GM12875 (cell line): ENCODE data around the gene NUP133.

ENCODE experiments used
- H3K4me3 ChIP-seq: one replicate; pipeline ENCODE4 v1.5.1; 2011; ENCODE audit warnings: low read depth, low read length, control low read depth
- CTCF ChIP-seq: IDR thresholded peaks from 2 replicates; pipeline ENCODE4 v1.5.1; 2011; ENCODE audit warnings: low read depth, mild to moderate bottlenecking, control low read depth, inconsistent platforms, low read length, moderate library complexity, borderline replicate concordance; ENCODE audit not compliant: insufficient read depth

Gene NUP133

GRCh38 chr1:229508823-229509337, 739 bp upstream of the NUP133 start:
- no peak for TF ChIP-seq CTCF

GRCh38 chr1:229507502-229507901, 639 bp downstream of the NUP133 start:
- no peak for TF ChIP-seq CTCF
- H3K4me3 ChIP-seq = peak overlapping the region; percentile 95

More at GRCh38 chr1:229508823-229509337, 739 bp upstream of the NUP133 start:
- H3K4me3 ChIP-seq = peak overlapping the region; percentile 95

GRCh38 chr1:229506633-229507032, 1.5 kb downstream of the NUP133 start:
- TF ChIP-seq CTCF = no peak
- H3K4me3 ChIP-seq = no peak overlapping the region

- TF ChIP-seq CTCF = no peak
- no peak overlapping the region for H3K4me3 ChIP-seq
Measured at GRCh38 chr1:229495782-229496181, 12.4 kb downstream of the NUP133 start.

GRCh38 chr1:229487181-229487580, 21.0 kb downstream of the NUP133 start:
- TF ChIP-seq CTCF = no peak
- H3K4me3 ChIP-seq = no peak overlapping the region

- no peak for TF ChIP-seq CTCF
- H3K4me3 ChIP-seq = no peak overlapping the region
Measured at GRCh38 chr1:229485318-229485717, 22.8 kb downstream of the NUP133 start.

GRCh38 chr1:229482511-229482910, 25.6 kb downstream of the NUP133 start:
- no peak for TF ChIP-seq CTCF
- H3K4me3 ChIP-seq = no peak overlapping the region
